Measurements from ENCODE around the gene SLC10A6. TPM values are rescaled to one million over a fixed set of nuclear protein-coding genes. Genes with fewer than 3 reads are reported as not detected.

Gene SLC10A6
- total and polyA plus RNA-seq, 12 donors, result 0.11 to 0.96 (median 0.42) TPM; not detected in 3

DNA sequence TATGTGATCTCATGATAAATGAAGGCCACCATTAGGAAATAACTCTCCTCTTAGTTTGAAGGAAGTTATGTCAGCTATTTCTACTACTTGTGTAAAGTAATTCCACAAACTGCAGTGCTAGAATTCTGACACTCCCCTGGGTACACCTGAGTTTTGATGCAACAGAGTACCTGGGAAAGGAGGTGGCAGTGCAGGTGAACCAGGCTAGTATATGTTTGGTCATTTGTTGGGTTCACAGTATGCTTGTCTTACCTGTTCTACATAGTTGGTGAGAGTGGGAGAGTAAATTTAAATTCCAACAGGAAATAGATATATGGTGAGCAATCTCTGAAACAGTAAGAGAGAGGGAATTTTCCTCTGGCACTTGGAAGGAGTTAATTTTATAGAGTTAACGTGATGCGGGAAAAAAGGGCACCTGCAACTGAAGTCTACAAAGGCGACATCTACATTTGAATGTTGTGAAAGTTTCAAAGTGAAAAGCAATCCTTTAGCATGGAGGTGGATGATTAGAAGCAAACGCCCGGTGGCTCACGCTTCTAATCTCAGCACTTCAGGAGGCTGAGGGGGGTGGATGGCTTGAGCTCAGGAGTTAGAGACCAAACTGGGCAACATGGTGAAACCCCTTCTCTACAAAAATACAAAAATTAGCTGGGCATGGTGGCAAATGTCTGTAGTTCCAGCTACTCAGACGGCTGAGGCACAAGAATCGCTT lies 8.3 kb upstream of the SLC10A6 start:
- Histone ChIP-seq H3K4me1 (replicated peaks in 1 of 2) (no peaks in the 10 kb centered on the region), H3K9me3 (replicated peaks in 1 of 3) (no peaks in the 10 kb centered on the region), H3K27ac (no peak overlapping the region), H3K4me3 (no peak overlapping the region), H3K36me3 (replicated peaks in 1 of 2) (no peaks in the 10 kb centered on the region), H3K27me3 (no peaks in the 10 kb centered on the region)
- TF ChIP-seq POLR2A (IDR thresholded peaks at IDR 0.05), result no peak
- TF ChIP-seq, protein P1, sequence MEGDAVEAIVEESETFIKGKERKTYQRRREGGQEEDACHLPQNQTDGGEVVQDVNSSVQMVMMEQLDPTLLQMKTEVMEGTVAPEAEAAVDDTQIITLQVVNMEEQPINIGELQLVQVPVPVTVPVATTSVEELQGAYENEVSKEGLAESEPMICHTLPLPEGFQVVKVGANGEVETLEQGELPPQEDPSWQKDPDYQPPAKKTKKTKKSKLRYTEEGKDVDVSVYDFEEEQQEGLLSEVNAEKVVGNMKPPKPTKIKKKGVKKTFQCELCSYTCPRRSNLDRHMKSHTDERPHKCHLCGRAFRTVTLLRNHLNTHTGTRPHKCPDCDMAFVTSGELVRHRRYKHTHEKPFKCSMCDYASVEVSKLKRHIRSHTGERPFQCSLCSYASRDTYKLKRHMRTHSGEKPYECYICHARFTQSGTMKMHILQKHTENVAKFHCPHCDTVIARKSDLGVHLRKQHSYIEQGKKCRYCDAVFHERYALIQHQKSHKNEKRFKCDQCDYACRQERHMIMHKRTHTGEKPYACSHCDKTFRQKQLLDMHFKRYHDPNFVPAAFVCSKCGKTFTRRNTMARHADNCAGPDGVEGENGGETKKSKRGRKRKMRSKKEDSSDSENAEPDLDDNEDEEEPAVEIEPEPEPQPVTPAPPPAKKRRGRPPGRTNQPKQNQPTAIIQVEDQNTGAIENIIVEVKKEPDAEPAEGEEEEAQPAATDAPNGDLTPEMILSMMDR (IDR thresholded peaks at IDR 0.05), result no peak
- DNase-seq, result no peak
- intact Hi-C loops (cut with DNase I), result no loop called here
- WGBS, 4 donors, result 90 to 94% (median 92%) methylated on average over 8 of the region's 8 CpGs

DNA sequence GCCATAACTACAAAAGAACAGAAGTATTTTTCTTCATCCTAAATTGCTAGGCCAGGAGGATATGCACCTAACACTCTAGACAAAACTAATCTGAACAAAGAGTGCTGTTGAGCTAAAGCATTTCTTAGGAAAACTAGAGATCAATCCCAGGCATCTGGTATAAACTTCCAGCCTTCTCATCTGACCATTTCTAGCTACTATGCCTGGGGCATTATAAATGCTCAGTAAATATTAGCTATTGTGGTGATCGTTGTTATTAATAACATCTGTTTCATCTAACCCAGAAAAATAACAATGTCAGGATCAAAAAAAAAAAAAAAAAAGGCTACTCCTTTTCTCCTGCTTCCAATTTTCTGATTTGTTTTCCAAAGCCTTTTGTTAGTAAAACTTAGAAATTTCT lies 7.7 kb upstream of the SLC10A6 start:
- intact Hi-C loops (cut with DNase I), result no loop called here
- 48 to 69% (median 64%) methylated on average over 1 of the region's 1 CpG for WGBS, 4 donors

DNA sequence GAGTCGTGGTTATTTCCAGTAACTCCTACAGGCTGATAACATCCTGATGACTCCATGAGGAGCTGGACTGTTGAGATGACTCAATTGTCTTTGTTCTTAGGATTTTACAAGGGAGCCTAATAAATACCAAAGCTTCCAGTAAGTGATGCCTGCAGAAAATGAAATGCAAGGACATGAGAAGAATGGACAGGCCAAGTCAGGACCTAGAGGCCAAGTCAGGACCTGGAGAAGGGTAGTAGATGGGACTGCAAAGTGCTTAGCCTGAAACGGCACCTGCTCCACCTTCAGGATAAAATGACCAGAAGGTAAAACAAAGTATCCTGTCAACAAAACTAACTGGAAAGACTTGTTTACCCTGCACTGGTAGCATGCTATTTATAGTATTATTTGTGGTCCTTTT lies 6.4 kb upstream of the SLC10A6 start:
- Histone ChIP-seq H3K9me3 (replicated peaks in 1 of 3) (no peaks in the 10 kb centered on the region), H3K4me1 (replicated peaks in 1 of 2) (no peaks in the 10 kb centered on the region), H3K36me3 (replicated peaks in 1 of 2) (no peaks in the 10 kb centered on the region), H3K27me3 (no peaks in the 10 kb centered on the region), H3K4me3 (no peak overlapping the region), H3K27ac (no peak overlapping the region)
- WGBS, 4 donors, result 72 to 76% (median 74%) methylated on average over 2 of the region's 2 CpGs
- intact Hi-C loops (cut with DNase I), result no loop called here
- no peak for DNase-seq
- no peak for TF ChIP-seq POLR2A (IDR thresholded peaks at IDR 0.05)
- TF ChIP-seq, protein P1 (IDR thresholded peaks at IDR 0.05), result no peak

More for the DNA sequence above, 7.7 kb upstream of the SLC10A6 start:
- H3K27ac ChIP-seq, result no peak overlapping the region
- no peaks in the 10 kb centered on the region for H3K27me3 ChIP-seq
- H3K9me3 ChIP-seq (replicated peaks in 1 of 3), result no peaks in the 10 kb centered on the region
- H3K4me3 ChIP-seq, result no peak overlapping the region
- DNase-seq, result no peak
- no peaks in the 10 kb centered on the region for H3K36me3 ChIP-seq (replicated peaks in 1 of 2)
- no peaks in the 10 kb centered on the region for H3K4me1 ChIP-seq (replicated peaks in 1 of 2)
- TF ChIP-seq POLR2A (IDR thresholded peaks at IDR 0.05), result no peak
- TF ChIP-seq, protein P1 (IDR thresholded peaks at IDR 0.05), result no peak

DNA sequence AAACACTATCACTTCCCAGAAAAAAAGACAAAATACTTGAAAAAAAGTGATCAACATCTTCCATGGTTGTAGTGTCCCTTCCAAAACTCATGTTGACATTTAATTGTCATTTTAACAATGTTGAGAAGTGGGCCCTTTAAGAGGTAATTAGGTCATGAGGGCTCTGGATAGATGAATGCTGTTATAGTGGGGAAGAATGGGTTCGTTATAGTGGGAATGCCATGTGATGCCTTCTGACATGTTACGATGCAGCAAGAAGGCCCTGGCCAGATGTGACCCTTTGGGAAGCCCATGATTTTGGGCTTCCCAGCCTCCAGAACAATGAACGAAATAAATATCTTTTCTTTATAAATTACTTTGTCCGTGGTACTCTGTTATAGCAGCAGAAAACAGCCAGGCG lies 4.0 kb upstream of the SLC10A6 start:
- H3K4me1 ChIP-seq (replicated peaks in 1 of 2), result no peaks in the 10 kb centered on the region
- intact Hi-C loops (cut with DNase I), result no loop called here
- H3K27me3 ChIP-seq, result no peaks in the 10 kb centered on the region
- H3K27ac ChIP-seq, result no peak overlapping the region
- no peak overlapping the region for H3K4me3 ChIP-seq
- 72 to 90% (median 88%) methylated on average over 5 of the region's 5 CpGs for WGBS, 4 donors
- no peak for DNase-seq
- TF ChIP-seq POLR2A (IDR thresholded peaks at IDR 0.05), result no peak
- TF ChIP-seq, protein P1 (IDR thresholded peaks at IDR 0.05), result no peak
- no peaks in the 10 kb centered on the region for H3K36me3 ChIP-seq (replicated peaks in 1 of 2)
- H3K9me3 ChIP-seq (replicated peaks in 1 of 3), result no peaks in the 10 kb centered on the region

Measured in adrenal gland (tissue), 12 donors.